WTC11 (cell line): Measurements from ENCODE around the gene CCNG2.

Source experiments
- AFF4 ChIP-seq: sonication (generic); formaldehyde crosslinking; IDR thresholded peaks from 2 replicates; pipeline ENCODE4 v1.8.1; 2023; ENCODE audit warnings: mild to moderate bottlenecking, missing genetic modification reagents, borderline replicate concordance
- ATF2 ChIP-seq: sonication (generic); formaldehyde crosslinking; IDR thresholded peaks from 2 replicates; pipeline ENCODE4 v1.8.1; 2022; ENCODE audit warnings: low read depth, missing genetic modification reagents, borderline replicate concordance
- CREB1 ChIP-seq: sonication (generic); formaldehyde crosslinking; IDR thresholded peaks from 2 replicates; pipeline ENCODE4 v1.8.0; 2023; ENCODE audit warnings: mild to moderate bottlenecking, missing genetic modification reagents
- CTCF ChIP-seq: fragments of 200-600 bp; IDR thresholded peaks from 2 replicates; pipeline ENCODE4 v1.8.0; 2022; ENCODE audit warnings: antibody characterized with exemption
- HMGXB4 ChIP-seq: sonication (generic); formaldehyde crosslinking; IDR thresholded peaks from 2 replicates; pipeline ENCODE4 v1.8.1; 2023; ENCODE audit warnings: mild to moderate bottlenecking, moderate library complexity, missing genetic modification reagents
- NFYB ChIP-seq: sonication (generic); formaldehyde crosslinking; conservative IDR thresholded peaks from 2 replicates; pipeline ENCODE4 v1.8.0; 2022; ENCODE audit warnings: low read depth, missing genetic modification reagents
- ZNF416 ChIP-seq: fragments of 250-450 bp; sonication (Bioruptor Pico); IDR thresholded peaks from 2 replicates; pipeline ENCODE4 v1.9.0; 2021; ENCODE audit warnings: mild to moderate bottlenecking, inconsistent platforms
- TF ChIP-seq, protein P1 (sequence below): sonication (generic); formaldehyde crosslinking; conservative IDR thresholded peaks from 2 replicates; pipeline ENCODE4 v1.8.1; 2023; ENCODE audit warnings: mild to moderate bottlenecking, low read depth, missing genetic modification reagents, moderate library complexity
- TF ChIP-seq, protein P2 (sequence below): sonication (generic); formaldehyde crosslinking; IDR thresholded peaks from 2 replicates; pipeline ENCODE4 v1.8.1; 2022; ENCODE audit warnings: low read depth, mild to moderate bottlenecking, moderate library complexity, missing genetic modification reagents, borderline replicate concordance

- no peak for TF ChIP-seq CTCF
- no peak for TF ChIP-seq ATF2 (CRISPR knock-in tag)
- TF ChIP-seq NFYB (CRISPR knock-in tag) = no peak
- TF ChIP-seq CREB1 (CRISPR knock-in tag) = no peak
- TF ChIP-seq, protein P1, sequence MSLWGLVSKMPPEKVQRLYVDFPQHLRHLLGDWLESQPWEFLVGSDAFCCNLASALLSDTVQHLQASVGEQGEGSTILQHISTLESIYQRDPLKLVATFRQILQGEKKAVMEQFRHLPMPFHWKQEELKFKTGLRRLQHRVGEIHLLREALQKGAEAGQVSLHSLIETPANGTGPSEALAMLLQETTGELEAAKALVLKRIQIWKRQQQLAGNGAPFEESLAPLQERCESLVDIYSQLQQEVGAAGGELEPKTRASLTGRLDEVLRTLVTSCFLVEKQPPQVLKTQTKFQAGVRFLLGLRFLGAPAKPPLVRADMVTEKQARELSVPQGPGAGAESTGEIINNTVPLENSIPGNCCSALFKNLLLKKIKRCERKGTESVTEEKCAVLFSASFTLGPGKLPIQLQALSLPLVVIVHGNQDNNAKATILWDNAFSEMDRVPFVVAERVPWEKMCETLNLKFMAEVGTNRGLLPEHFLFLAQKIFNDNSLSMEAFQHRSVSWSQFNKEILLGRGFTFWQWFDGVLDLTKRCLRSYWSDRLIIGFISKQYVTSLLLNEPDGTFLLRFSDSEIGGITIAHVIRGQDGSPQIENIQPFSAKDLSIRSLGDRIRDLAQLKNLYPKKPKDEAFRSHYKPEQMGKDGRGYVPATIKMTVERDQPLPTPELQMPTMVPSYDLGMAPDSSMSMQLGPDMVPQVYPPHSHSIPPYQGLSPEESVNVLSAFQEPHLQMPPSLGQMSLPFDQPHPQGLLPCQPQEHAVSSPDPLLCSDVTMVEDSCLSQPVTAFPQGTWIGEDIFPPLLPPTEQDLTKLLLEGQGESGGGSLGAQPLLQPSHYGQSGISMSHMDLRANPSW (CRISPR knock-in tag) = no peak
- no peak for TF ChIP-seq AFF4
- no peak for TF ChIP-seq ZNF416 (CRISPR knock-in tag)
- TF ChIP-seq, protein P2, sequence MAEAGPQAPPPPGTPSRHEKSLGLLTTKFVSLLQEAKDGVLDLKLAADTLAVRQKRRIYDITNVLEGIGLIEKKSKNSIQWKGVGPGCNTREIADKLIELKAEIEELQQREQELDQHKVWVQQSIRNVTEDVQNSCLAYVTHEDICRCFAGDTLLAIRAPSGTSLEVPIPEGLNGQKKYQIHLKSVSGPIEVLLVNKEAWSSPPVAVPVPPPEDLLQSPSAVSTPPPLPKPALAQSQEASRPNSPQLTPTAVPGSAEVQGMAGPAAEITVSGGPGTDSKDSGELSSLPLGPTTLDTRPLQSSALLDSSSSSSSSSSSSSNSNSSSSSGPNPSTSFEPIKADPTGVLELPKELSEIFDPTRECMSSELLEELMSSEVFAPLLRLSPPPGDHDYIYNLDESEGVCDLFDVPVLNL (CRISPR knock-in tag) = no peak
- no peak for TF ChIP-seq HMGXB4 (CRISPR knock-in tag)
Measured at GRCh38 chr4:77132652-77133312, 24.2 kb upstream of the CCNG2 start.
